ENCODE measurements around the gene NKX2-2.

NKX2-2 gene

GRCh38 chr20:21521596-21522480 is 8.0 kb upstream of the NKX2-2 start:
- DNase-seq, result no peak

GRCh38 chr20:21520702-21521595 is 7.1 kb upstream of the NKX2-2 start:
- no peak for DNase-seq

DNA sequence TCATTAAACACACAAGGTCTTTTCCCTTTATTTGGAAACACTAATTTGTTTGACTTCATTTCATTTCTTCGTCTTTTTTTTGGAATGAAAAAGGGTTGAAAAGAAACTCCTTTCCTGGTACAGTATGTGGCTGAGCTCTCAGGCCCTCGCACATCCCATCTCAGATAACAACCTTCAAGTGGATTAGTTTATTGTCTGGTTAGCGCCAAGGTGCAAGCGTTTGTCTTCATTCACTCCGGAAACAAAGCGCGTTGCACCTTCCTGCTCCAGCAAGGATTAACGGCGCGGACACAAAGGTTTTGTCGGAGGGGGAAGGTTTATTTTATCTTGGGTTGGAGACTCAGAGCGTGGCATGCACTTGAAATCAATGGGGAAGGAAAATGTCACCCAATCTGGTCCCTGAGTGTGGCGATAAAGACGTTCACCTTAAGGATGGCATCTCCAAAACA is 5.3 kb upstream of the NKX2-2 start:
- DNase-seq, result no peak

GRCh38 chr20:21518292-21518991 is 4.6 kb upstream of the NKX2-2 start:
- DNase-seq, result no peak

GRCh38 chr20:21517566-21518277 is 3.9 kb upstream of the NKX2-2 start:
- no peak for DNase-seq

- DNase-seq, result no peak
Observed at GRCh38 chr20:21516861-21517565, 3.1 kb upstream of the NKX2-2 start.

- DNase-seq, result no peak
Observed at GRCh38 chr20:21516180-21516567, 2.3 kb upstream of the NKX2-2 start.

DNA sequence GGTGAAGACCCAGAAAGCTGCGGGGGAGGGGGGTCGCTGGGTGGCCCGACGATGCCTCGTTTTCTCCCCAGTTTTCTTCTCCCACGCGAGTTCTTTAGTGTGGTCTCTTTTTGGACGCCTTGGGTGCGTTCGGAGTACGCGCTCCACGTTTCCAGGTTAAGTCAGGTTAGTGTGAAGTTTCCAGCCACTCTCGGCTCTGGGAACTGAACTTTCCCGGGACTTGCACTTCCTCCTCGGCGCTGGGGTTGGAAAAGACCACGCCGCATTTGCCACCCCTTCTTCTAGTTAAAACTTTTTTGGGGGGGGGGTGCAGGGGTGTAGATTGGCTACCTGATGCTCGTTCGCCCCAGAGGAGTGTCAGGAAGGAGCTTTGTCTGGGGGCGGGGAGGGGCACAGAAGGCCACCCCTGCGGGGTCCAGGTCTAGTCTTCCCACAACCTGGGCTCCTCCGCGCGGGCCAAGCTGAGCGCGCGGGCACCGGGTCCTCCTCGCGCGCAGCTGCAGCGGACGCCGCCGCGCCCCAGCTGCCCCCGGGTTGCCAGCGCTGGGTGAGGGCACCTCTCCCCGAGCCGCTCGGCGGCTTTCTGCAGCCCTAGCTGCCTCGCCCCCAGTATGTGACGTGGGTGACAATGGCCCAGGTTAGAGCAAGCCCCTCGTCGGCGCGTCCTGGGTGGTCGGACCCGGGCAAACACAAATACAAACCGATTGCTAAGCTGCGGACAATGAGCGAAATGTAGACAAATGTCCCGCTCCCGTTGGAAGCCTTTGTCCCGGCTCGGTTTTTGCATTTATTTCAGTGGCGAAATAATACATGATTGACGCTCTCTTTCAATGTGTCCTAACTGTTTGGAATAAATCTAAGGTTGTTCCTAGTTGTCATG is 1.7 kb upstream of the NKX2-2 start:
- no peak for DNase-seq

GRCh38 chr20:21514553-21515251 is 838 bp upstream of the NKX2-2 start:
- DNase-seq, result no peak

DNA sequence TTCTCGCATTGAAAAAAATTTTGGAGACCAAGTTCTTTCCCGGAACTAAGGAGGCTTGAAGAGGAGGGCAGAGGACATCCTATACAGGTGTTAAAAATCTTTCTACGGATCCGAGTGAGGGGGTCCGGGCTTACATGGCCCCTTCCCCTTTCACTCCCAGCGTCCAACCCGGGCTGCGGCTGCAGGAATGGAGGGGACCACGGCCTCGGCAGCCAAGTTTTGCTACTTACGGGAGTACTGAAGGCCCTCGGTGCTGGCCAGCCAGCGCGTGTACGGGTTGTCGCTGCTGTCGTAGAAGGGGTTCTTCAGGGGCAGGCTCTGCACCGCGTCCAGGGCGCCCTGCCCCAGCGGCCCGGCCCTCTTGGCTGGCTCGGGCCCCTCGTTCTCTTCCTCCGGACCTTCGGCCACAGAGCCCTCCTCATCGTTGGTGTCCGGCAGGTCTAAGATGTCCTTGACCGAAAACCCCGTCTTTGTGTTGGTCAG is 642 bp downstream of the NKX2-2 start:
- no peak for DNase-seq

- DNase-seq, result no peak
Observed at GRCh38 chr20:21512634-21513180, 1.2 kb downstream of the NKX2-2 start.

GRCh38 chr20:21511850-21512633 is 1.8 kb downstream of the NKX2-2 start:
- no peak for DNase-seq

GRCh38 chr20:21511485-21511849 is 2.4 kb downstream of the NKX2-2 start:
- no peak for DNase-seq

- DNase-seq, result no peak
Observed at GRCh38 chr20:21510414-21511384, 3.2 kb downstream of the NKX2-2 start.

- no peak for DNase-seq
Observed at GRCh38 chr20:21509597-21510371, 4.1 kb downstream of the NKX2-2 start.

- no peak for DNase-seq
Observed at GRCh38 chr20:21509079-21509596, 4.7 kb downstream of the NKX2-2 start.

Measured in 8988T (cell line).